Measurements from ENCODE around the gene FGF18. TPM values are rescaled to one million over a fixed set of nuclear protein-coding genes. Genes with fewer than 3 reads are reported as not detected.

The FGF18 gene
- total RNA-seq, 4 donors from 2014 or later = 0.53 TPM; not detected in 3

DNA sequence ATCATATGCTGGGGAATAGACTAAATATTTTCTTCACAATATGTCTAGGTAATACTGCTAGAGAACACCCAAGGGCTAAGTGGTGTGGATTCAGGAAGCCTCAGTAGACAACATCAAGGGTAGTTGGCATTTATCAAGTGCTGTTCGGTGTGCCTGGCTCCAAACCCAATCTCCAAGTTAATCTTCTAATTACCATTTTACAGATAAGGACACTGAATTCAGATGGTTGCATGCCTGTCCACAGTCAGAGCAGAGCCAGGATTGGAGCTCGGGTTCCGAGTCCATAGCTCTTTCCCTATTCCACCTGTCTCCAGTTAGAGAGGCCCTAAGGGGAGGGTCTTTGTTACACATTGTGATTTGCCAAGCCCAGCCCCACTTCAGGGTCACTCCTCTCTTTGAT lies 58.2 kb downstream of the FGF18 start:
- Histone ChIP-seq H3K27me3 (no peaks in the 10 kb centered on the region), H3K4me1 (no peaks in the 10 kb centered on the region), H3K9me3 (no peaks in the 10 kb centered on the region), H3K36me3 (no peaks in the 10 kb centered on the region), H3K4me3 (no peak overlapping the region), H3K27ac (no peak overlapping the region)
- TF ChIP-seq CTCF (IDR thresholded peaks at IDR 0.05) = no peak
- TF ChIP-seq POLR2A (IDR thresholded peaks at IDR 0.05) = no peak
- DNase-seq = no peak

GRCh38 chr5:171478946-171479775 lies 59.7 kb downstream of the FGF18 start:
- no peak for DNase-seq
- Histone ChIP-seq H3K9me3 (no peaks in the 10 kb centered on the region), H3K4me3 (no peak overlapping the region), H3K27ac (no peak overlapping the region), H3K27me3 (no peaks in the 10 kb centered on the region), H3K4me1 (no peaks in the 10 kb centered on the region), H3K36me3 (no peaks in the 10 kb centered on the region)
- TF ChIP-seq POLR2A (IDR thresholded peaks at IDR 0.05) (no peak), CTCF (IDR thresholded peaks at IDR 0.05) (no peak)

GRCh38 chr5:171479776-171480125 lies 60.3 kb downstream of the FGF18 start:
- Histone ChIP-seq H3K4me3 (no peak overlapping the region), H3K27ac (no peak overlapping the region), H3K27me3 (no peaks in the 10 kb centered on the region), H3K4me1 (no peaks in the 10 kb centered on the region), H3K9me3 (no peaks in the 10 kb centered on the region), H3K36me3 (no peaks in the 10 kb centered on the region)
- TF ChIP-seq CTCF (IDR thresholded peaks at IDR 0.05) (no peak), POLR2A (IDR thresholded peaks at IDR 0.05) (no peak)
- no peak for DNase-seq

GRCh38 chr5:171480239-171480638 lies 60.8 kb downstream of the FGF18 start:
- Histone ChIP-seq H3K27me3 (no peaks in the 10 kb centered on the region), H3K4me1 (no peaks in the 10 kb centered on the region), H3K9me3 (no peaks in the 10 kb centered on the region), H3K4me3 (no peak overlapping the region), H3K27ac (no peak overlapping the region), H3K36me3 (no peaks in the 10 kb centered on the region)
- DNase-seq = no peak
- TF ChIP-seq CTCF (IDR thresholded peaks at IDR 0.05) = no peak

DNA sequence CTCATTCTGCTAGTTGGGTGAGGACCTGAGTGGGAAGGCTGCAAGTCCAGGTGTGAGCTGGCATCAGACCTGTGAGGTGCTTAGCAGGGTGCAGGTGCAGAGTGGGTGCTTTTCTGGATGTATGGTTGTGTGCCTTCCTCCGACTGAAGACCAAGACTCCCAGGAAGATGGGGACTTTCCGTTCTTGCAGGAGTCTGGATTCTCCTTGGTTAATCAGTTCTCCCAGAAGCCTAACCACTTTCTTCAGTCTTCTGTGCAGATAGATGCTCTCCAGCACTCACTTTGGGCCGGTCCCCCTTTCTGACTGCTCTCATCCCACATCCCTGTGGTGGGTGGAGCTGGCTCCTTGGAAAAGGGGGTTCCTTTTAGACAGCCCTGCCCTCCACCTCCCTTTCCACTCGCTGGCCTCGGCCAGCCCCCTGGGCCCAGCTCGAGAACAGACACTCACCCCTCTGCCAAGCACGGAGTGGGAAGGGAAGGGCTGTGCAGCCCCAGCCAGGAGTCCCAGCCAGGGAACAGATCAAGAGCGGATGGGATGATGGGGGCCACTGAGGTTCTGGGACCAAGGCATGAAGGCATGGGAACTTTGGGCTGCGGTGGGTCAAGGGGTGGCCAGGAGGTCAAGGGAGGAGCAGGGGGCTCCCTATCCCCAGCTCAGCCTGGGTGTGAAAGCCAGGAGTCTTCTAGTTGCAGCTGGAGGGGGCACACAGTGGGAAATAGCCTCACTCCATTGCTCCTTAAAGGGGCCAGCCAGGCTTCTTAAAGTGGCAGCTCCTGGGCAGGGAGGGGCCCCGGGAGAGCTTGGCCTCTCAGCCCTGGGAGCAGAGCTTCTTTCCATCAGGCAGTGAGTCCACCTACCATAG lies 62.4 kb downstream of the FGF18 start:
- no peaks in the 10 kb centered on the region for H3K9me3 ChIP-seq

More for the DNA sequence above, 62.4 kb downstream of the FGF18 start:
- Histone ChIP-seq H3K27me3 (no peaks in the 10 kb centered on the region), H3K4me3 (no peak overlapping the region), H3K4me1 (no peaks in the 10 kb centered on the region), H3K36me3 (no peaks in the 10 kb centered on the region), H3K27ac (no peak overlapping the region)
- no peak for DNase-seq
- TF ChIP-seq POLR2A (IDR thresholded peaks at IDR 0.05) (no peak), CTCF (IDR thresholded peaks at IDR 0.05) (no peak)
